ENCODE results near the gene NOXO1. TPM values are rescaled to one million over a fixed set of nuclear protein-coding genes. Genes with fewer than 3 reads are reported as not detected.

Gene NOXO1
- total and polyA plus RNA-seq, 9 of the 15 experiments (the other 6 are each of a cell fraction or from before 2014, with no cell fraction given) = not detected

GRCh38 chr16:1991948-1992703 lies 10.9 kb upstream of the NOXO1 start (continued):
- no peak for TF ChIP-seq ZNF280B (CRISPR knock-in tag; IDR thresholded peaks at IDR 0.05)
- TF ChIP-seq ZZZ3 (IDR thresholded peaks at IDR 0.05) = no peak
- TF ChIP-seq POLR2AphosphoS2 (IDR thresholded peaks at IDR 0.05; ENCODE audit: low read length) = no peak
- peak; percentile 44; the same call in 1 of the 2 replicates for TF ChIP-seq HLTF (IDR thresholded peaks at IDR 0.05)
- no peak for TF ChIP-seq NFYB (IDR thresholded peaks at IDR 0.05; ENCODE audit: extremely low read depth, insufficient read length)
- TF ChIP-seq ZNF140 (CRISPR knock-in tag; IDR thresholded peaks at IDR 0.05) = no peak
- TF ChIP-seq IRF9 (tag; IDR thresholded peaks at IDR 0.05) = no peak
- no peak for TF ChIP-seq HMG20A (CRISPR knock-in tag; conservative IDR thresholded peaks at IDR 0.05)
- no peak for TF ChIP-seq NFE2 (IDR thresholded peaks at IDR 0.05; ENCODE audit: low read depth)
- no peak for TF ChIP-seq ZNF766 (CRISPR knock-in tag; conservative IDR thresholded peaks at IDR 0.05)
- TF ChIP-seq NONO (IDR thresholded peaks at IDR 0.05; ENCODE audit: low read depth in 2 of 2, low read length in 1 of 2) = peak in 1 of 2 experiments; percentile 80; a peak in 2 of 4 replicates
- peak; percentile 60; the same call in 1 of the 2 replicates for TF ChIP-seq THAP7 (CRISPR knock-in tag; IDR thresholded peaks at IDR 0.05)
- peak; percentile 92 for TF ChIP-seq THAP12 (CRISPR knock-in tag; IDR thresholded peaks at IDR 0.05)
- TF ChIP-seq LARP7 (IDR thresholded peaks at IDR 0.05) = no peak
- TF ChIP-seq EWSR1 (IDR thresholded peaks at IDR 0.05; ENCODE audit: borderline replicate concordance, low read depth, partially characterized antibody) = no peak

Data from K562 (cell line).